GM12801 (cell line): Measurements from ENCODE around the gene GLCCI1.

ENCODE experiments used
- CTCF ChIP-seq: IDR thresholded peaks from one replicate; pipeline ENCODE4 v1.5.1; 2011; ENCODE audit warnings: control low read depth; ENCODE audit not compliant: insufficient read length; ENCODE audit errors: extremely low read depth

The GLCCI1 gene

GRCh38 chr7:8130663-8131062 lies 162.1 kb downstream of the GLCCI1 start:
- TF ChIP-seq CTCF = no peak

- no peak for TF ChIP-seq CTCF
Observed at GRCh38 chr7:8131694-8132605, 163.4 kb downstream of the GLCCI1 start.

GRCh38 chr7:8133188-8133848 lies 164.7 kb downstream of the GLCCI1 start:
- TF ChIP-seq CTCF = no peak

- no peak for TF ChIP-seq CTCF
Observed at GRCh38 chr7:8134089-8134733, 165.6 kb downstream of the GLCCI1 start.

GRCh38 chr7:8135417-8135816 lies 166.8 kb downstream of the GLCCI1 start:
- no peak for TF ChIP-seq CTCF

- no peak for TF ChIP-seq CTCF
Observed at GRCh38 chr7:8136051-8136730, 167.6 kb downstream of the GLCCI1 start.
